DND-41 (cell line): ENCODE measurements around the gene TMEM181.

Experiments used
- EZH2 ChIP-seq: IDR thresholded peaks from 3 replicates; pipeline ENCODE4 v1.6.1; 2012; ENCODE audit warnings: borderline replicate concordance, low read depth, mild to moderate bottlenecking, moderate library complexity, low read length, inconsistent platforms; ENCODE audit not compliant: severe bottlenecking
- TF ChIP-seq, protein P1 (sequence below): IDR thresholded peaks from 2 replicates; pipeline ENCODE4 v1.5.1; 2012; ENCODE audit warnings: borderline replicate concordance, low read length, moderate library complexity, mild to moderate bottlenecking; ENCODE audit not compliant: poor library complexity, severe bottlenecking; ENCODE audit errors: extremely low read depth

DNA sequence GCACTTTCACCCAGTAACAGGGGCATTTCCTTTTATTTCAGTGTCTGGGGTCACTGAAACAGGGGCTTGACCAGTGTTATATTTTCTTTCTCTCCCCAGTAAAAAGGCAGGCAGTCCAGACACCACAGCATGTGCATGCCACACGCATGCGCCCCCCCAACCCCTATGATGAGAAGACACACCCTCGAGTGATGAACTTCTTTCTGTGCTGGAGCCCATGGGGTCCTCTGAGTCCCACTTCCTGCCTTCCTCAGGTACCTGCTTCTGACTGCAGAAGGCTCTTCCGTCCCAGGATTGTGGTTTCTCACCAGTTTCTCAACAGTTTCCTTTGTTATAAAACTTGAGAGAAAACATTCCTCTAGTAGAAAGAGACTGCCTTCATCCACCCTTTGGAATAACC lies 45.7 kb upstream of the TMEM181 start:
- TF ChIP-seq, protein P1, sequence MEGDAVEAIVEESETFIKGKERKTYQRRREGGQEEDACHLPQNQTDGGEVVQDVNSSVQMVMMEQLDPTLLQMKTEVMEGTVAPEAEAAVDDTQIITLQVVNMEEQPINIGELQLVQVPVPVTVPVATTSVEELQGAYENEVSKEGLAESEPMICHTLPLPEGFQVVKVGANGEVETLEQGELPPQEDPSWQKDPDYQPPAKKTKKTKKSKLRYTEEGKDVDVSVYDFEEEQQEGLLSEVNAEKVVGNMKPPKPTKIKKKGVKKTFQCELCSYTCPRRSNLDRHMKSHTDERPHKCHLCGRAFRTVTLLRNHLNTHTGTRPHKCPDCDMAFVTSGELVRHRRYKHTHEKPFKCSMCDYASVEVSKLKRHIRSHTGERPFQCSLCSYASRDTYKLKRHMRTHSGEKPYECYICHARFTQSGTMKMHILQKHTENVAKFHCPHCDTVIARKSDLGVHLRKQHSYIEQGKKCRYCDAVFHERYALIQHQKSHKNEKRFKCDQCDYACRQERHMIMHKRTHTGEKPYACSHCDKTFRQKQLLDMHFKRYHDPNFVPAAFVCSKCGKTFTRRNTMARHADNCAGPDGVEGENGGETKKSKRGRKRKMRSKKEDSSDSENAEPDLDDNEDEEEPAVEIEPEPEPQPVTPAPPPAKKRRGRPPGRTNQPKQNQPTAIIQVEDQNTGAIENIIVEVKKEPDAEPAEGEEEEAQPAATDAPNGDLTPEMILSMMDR, result no peak
- TF ChIP-seq EZH2, result no peak
